Measurements from ENCODE around the gene PDE4C. TPM values are rescaled to one million over a fixed set of nuclear protein-coding genes. Genes with fewer than 3 reads are reported as not detected.

Gene PDE4C
- 1 to 10 TPM in 5 of 9 donors, under 1 TPM in 3, not detected in 1; 0.16 to 3.6 (median 1.1) TPM for total RNA-seq
- 1 to 10 TPM in 1 of 2 donors, under 1 TPM in 1; 0.82 to 4.6 TPM for polyA plus RNA-seq
- long read RNA-seq, donor 1, partial matches to known transcripts, result 3 of 9 reads
- long read RNA-seq, donor 1, other reads (novel, unspliced or antisense), result 4 of 9 reads
- long read RNA-seq, donor 2, result 0 reads
- long read RNA-seq, donor 3, partial matches to known transcripts, result 1 of 1 reads
- long read RNA-seq, donor 3, other reads (novel, unspliced or antisense), result 0 of 1 reads

DNA sequence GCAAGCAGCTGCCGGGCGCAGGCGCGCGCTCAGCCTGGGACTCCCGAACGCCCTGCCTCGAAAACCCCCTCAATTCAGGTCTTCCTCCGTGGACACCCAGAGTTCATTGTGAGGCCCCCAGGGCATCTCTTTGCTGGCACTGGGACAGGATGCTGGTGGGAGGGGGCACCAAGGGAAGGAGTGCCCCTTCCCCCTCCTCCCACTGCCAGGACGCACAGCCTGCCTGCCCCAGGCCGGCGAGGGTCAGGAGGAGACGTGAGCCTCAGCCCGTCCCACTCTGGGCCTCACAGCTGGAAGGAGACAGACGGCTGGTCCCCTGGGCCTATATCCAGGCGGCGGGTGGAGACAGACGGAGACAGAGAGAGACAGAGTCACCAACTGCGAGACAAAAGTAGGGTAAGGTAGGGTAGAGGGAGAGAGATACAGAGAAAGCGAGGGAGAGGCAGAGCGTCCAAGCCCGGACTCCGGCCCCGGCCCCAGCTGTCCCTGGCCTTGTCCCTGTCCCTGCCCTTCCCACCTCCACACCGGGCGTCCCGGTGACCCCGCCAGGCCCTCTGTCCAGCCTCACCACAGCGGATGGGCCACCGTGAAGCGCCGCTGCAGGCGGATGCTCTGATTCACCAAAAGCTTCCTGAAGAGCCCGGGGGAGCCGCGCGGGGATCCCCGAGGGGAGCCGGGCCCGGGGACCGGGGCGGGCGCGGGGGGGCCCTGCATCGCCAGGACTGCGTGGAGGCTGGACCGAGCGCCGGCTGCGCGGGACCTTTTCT, at the start of gene PDE4C:
Gene PDE4C, minus strand, starts transcription at position 737 of the 767 bp plus-strand sequence. Its CDS starts 23 bp downstream, at position 714.
- H3K4me1 ChIP-seq, result peaks cover 0 to 44% (median 22%) of the 10 kb centered on the region in 12 donors
- no peaks in the 10 kb centered on the region for H3K36me3 ChIP-seq
- TF ChIP-seq, protein P1, sequence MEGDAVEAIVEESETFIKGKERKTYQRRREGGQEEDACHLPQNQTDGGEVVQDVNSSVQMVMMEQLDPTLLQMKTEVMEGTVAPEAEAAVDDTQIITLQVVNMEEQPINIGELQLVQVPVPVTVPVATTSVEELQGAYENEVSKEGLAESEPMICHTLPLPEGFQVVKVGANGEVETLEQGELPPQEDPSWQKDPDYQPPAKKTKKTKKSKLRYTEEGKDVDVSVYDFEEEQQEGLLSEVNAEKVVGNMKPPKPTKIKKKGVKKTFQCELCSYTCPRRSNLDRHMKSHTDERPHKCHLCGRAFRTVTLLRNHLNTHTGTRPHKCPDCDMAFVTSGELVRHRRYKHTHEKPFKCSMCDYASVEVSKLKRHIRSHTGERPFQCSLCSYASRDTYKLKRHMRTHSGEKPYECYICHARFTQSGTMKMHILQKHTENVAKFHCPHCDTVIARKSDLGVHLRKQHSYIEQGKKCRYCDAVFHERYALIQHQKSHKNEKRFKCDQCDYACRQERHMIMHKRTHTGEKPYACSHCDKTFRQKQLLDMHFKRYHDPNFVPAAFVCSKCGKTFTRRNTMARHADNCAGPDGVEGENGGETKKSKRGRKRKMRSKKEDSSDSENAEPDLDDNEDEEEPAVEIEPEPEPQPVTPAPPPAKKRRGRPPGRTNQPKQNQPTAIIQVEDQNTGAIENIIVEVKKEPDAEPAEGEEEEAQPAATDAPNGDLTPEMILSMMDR (IDR thresholded peaks at IDR 0.05), result no peak
- no peak for TF ChIP-seq POLR2A (IDR thresholded peaks at IDR 0.05)
- H3K4me3 ChIP-seq, result peak within 1 kb of the TSS in 11 of 12 donors; percentile 8 to 64 (median 46)
- peaks cover 14 to 60% (median 24%) of the 10 kb centered on the region in 9 donors for H3K27me3 ChIP-seq
- WGBS, 4 donors, result 4 to 12% (median 5%) methylated on average over 28 to 51 of the region's 51 CpGs
- peak within 1 kb of the TSS; percentile 36 to 93 (median 69) for H3K27ac ChIP-seq
- ATAC-seq, result peak in 2 of 4 donors; percentile 18 to 26
- intact Hi-C loops (cut with DNase I), result loop anchor here in 1 of 10 donors (2.0 kb wide), 1 partner anchor 21 kb away; the partner anchor contains the start of gene RAB3A
- H3K9me3 ChIP-seq, result no peaks in the 10 kb centered on the region
- DNase-seq, result peak; percentile 66 to 82 (median 68)

DNA sequence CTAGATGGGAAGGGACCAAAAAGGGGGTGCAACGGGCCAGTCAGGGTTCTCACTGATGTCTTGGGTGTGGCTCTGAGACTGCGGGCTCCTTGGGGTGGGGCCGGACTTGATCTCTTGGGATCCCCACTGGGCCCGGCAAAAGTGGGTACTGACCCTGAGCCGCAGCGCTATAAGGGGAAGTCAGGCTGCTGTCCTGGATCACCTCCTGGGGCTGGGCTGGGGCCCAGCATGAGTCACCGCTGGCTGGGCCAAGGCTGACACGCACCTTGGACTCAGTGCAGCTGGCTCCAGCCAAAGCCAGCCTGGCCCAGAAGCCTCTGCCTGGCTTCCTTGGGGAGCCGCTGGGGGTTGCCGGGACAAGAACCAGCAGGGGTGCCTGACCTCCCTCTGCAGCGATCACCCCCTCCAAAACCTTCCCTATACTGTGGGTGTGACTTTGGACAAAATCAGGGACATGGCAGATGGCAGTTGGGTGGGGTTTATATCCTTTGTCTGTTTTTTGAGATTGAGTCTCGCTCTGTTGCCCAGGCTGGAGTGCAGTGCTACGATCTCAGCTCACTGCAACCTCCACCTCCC, 48.6 kb upstream of the PDE4C start:
- TF ChIP-seq, protein P1 (IDR thresholded peaks at IDR 0.05), result peak in 3 of 12 donors; percentile 13 to 23 (median 13)
- TF ChIP-seq POLR2A (IDR thresholded peaks at IDR 0.05), result peak in 1 of 2 donors; percentile 21
- Histone ChIP-seq H3K9me3 (no peaks in the 10 kb centered on the region), H3K36me3 (peaks cover 3 to 34% (median 14%) of the 10 kb centered on the region in 9 donors), H3K4me3 (peak overlapping the region in 5 of 12 donors; percentile 0 to 23 (median 17)), H3K27me3 (no peaks in the 10 kb centered on the region), H3K27ac (peak overlapping the region; percentile 50 to 87 (median 75)), H3K4me1 (peaks cover 11 to 59% (median 42%) of the 10 kb centered on the region in 12 donors)
- intact Hi-C loops (cut with DNase I), result loop anchor here in 6 of 10 donors (2.0 to 10.0 kb wide), 4 partner anchors 110 to 137 kb away; partner anchors contain the start of genes GDF15 (in 1 of the 6) and LRRC25 (in 1 of the 6)
- DNase-seq, result peak; percentile 88 to 93 (median 92)
- 11 to 32% (median 25%) methylated on average over 8 to 13 of the region's 13 CpGs for WGBS, 4 donors
- ATAC-seq, result peak; percentile 87 to 91 (median 89)

DNA sequence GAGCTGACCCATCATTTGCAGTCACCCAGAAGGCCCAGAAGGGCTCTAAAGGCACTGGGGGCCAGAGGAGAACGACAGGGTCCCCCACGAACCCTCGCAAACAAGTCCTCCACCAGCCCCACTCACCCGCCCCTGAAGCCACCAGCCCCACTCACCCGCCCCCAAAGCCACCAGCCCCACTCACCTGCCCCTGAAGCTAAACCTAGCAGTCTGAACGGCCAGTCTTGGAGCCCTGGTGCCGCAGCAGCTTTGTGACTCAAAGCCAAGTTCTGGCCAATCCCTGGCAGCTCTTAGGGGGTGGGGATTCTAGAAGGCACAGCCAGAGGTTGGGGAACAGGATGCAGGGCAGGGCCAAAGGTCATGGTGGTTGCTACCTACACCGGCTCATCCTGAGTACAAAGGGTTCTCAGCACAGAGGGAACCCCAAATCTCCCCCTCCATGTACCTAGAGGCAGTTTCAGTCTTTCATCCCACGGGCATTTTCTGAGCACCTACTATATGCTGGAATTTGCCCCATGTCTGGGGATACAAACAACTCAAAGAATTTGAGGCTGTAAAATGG, 48.1 kb upstream of the PDE4C start, which contains the start of gene IQCN:
Gene IQCN, minus strand, starts transcription at position 234 of the 562 bp plus-strand sequence. CDS start 4,974 bp downstream, outside the sequence.
- Histone ChIP-seq H3K27ac (peak within 1 kb of the TSS; percentile 50 to 87 (median 75)), H3K9me3 (no peaks in the 10 kb centered on the region), H3K4me1 (peaks cover 11 to 58% (median 42%) of the 10 kb centered on the region in 12 donors), H3K36me3 (peaks cover 3 to 35% (median 14%) of the 10 kb centered on the region in 9 donors), H3K4me3 (peak within 1 kb of the TSS in 5 of 12 donors; percentile 0 to 23 (median 17)), H3K27me3 (no peaks in the 10 kb centered on the region)
- intact Hi-C loops (cut with DNase I), result loop anchor here in 3 of 10 donors (2.0 to 10.0 kb wide), 3 partner anchors 111 to 137 kb away; partner anchors contain the start of genes GDF15 (in 1 of the 3) and LRRC25 (in 1 of the 3)
- ATAC-seq (peak in 2 of 4 donors; percentile 3 to 10), DNase-seq (no peak)
- WGBS, 4 donors, result 69 to 89% (median 76%) methylated on average over 5 to 9 of the region's 9 CpGs
- TF ChIP-seq, protein P1 (IDR thresholded peaks at IDR 0.05), result no peak
- TF ChIP-seq POLR2A (IDR thresholded peaks at IDR 0.05), result no peak

All from heart left ventricle (tissue), 16 donors.